DND-41 (cell line): Measurements from ENCODE around the gene PLAGL2.

Source experiments
- ATAC-seq: fragments of 200-7000 bp; cut with Tn5 transposase; 3 replicates; pipeline ENCODE4 v1.9.1; 2021; ENCODE audit warnings: low read depth; ENCODE audit not compliant: insufficient read depth
- DNase-seq: peaks from one replicate; pipeline ENCODE4 v3.0.0-alpha.2; 2020
- H2AFZ ChIP-seq: 2 replicates; pipeline ENCODE4 v1.6.0; 2012; ENCODE audit warnings: low read depth, low read length
- H3K27ac ChIP-seq: 2 replicates; pipeline ENCODE4 v1.5.1; 2012; ENCODE audit warnings: low read length, inconsistent platforms
- H3K27me3 ChIP-seq: fragments of 200-600 bp; sonication (generic); 2 replicates; pipeline ENCODE4 v1.6.0; 2012; ENCODE audit warnings: low read length, mild to moderate bottlenecking, inconsistent platforms; ENCODE audit not compliant: insufficient read depth, poor library complexity
- H3K36me3 ChIP-seq: 2 replicates; pipeline ENCODE4 v1.5.1; 2012; ENCODE audit warnings: low read length, inconsistent platforms; ENCODE audit not compliant: insufficient read depth
- H3K4me1 ChIP-seq: 2 replicates; pipeline ENCODE4 v1.5.1; 2012; ENCODE audit warnings: mild to moderate bottlenecking, low read length; ENCODE audit not compliant: insufficient read depth
- H3K4me2 ChIP-seq: 2 replicates; pipeline ENCODE4 v1.6.0; 2012; ENCODE audit warnings: mild to moderate bottlenecking, moderate library complexity, low read length, inconsistent platforms; ENCODE audit not compliant: insufficient read depth
- H3K4me3 ChIP-seq, 2 experiments: fragments of 200-600 bp in 1 of 2; shearing (Covaris generic) in 1 of 2; 2 replicates each; pipeline ENCODE4 v1.5.1; 2012 to 2016; ENCODE audit warnings: inconsistent platforms in 2 of 2, low read length in 2 of 2, mild to moderate bottlenecking in 2 of 2, low read depth in 1 of 2, moderate library complexity in 1 of 2
- H3K79me2 ChIP-seq: 2 replicates; pipeline ENCODE4 v1.6.0; 2012; ENCODE audit warnings: low read length, inconsistent platforms; ENCODE audit not compliant: insufficient read depth
- H3K9ac ChIP-seq: 2 replicates; pipeline ENCODE4 v1.6.0; 2012; ENCODE audit warnings: low read depth, mild to moderate bottlenecking, inconsistent platforms, low read length, moderate library complexity
- H3K9me3 ChIP-seq: 2 replicates; pipeline ENCODE4 v1.5.1; 2012; ENCODE audit warnings: low read length, moderate library complexity, mild to moderate bottlenecking, inconsistent platforms; ENCODE audit not compliant: insufficient read depth, severe bottlenecking
- H4K20me1 ChIP-seq: 2 replicates; pipeline ENCODE4 v1.6.0; 2012; ENCODE audit warnings: low read length; ENCODE audit not compliant: insufficient read depth
- CTCF ChIP-seq: IDR thresholded peaks from 2 replicates; pipeline ENCODE4 v1.5.1; 2012; ENCODE audit warnings: borderline replicate concordance, low read length, moderate library complexity, mild to moderate bottlenecking; ENCODE audit not compliant: poor library complexity, severe bottlenecking; ENCODE audit errors: extremely low read depth
- EZH2 ChIP-seq: IDR thresholded peaks from 3 replicates; pipeline ENCODE4 v1.6.1; 2012; ENCODE audit warnings: borderline replicate concordance, low read depth, mild to moderate bottlenecking, moderate library complexity, low read length, inconsistent platforms; ENCODE audit not compliant: severe bottlenecking

The PLAGL2 gene

GRCh38 chr20:32163951-32164350 lies 43.6 kb downstream of the PLAGL2 start:
- Histone ChIP-seq H3K27ac (no peak overlapping the region), H3K9ac (no peak overlapping the region), H3K27me3 (no peaks in the 10 kb centered on the region), H3K4me2 (no peak overlapping the region), H3K4me1 (no peaks in the 10 kb centered on the region), H3K79me2 (no peaks in the 10 kb centered on the region), H3K9me3 (no peaks in the 10 kb centered on the region), H2AFZ (no peak overlapping the region), H4K20me1 (no peaks in the 10 kb centered on the region), H3K36me3 (peaks cover 74% of the 10 kb centered on the region), H3K4me3 (no peak overlapping the region)
- no peak for ATAC-seq
- no peak for TF ChIP-seq EZH2
- no peak for TF ChIP-seq CTCF
- no peak for DNase-seq

- no peaks in the 10 kb centered on the region for H3K9me3 ChIP-seq
- TF ChIP-seq EZH2 = no peak
- no peaks in the 10 kb centered on the region for H3K27me3 ChIP-seq
- H3K4me2 ChIP-seq = no peak overlapping the region
- no peak overlapping the region for H2AFZ ChIP-seq
- DNase-seq (no peak), ATAC-seq (no peak)
- H3K4me1 ChIP-seq = no peaks in the 10 kb centered on the region
- no peak overlapping the region for H3K4me3 ChIP-seq
- H3K9ac ChIP-seq = no peak overlapping the region
- H3K79me2 ChIP-seq = no peaks in the 10 kb centered on the region
- H3K27ac ChIP-seq = no peak overlapping the region
- H3K36me3 ChIP-seq = peaks cover 89% of the 10 kb centered on the region
- H4K20me1 ChIP-seq = no peaks in the 10 kb centered on the region
These were observed 45.2 kb downstream of the PLAGL2 start for GRCh38 chr20:32162351-32162750.

GRCh38 chr20:32160341-32160740 lies 47.2 kb downstream of the PLAGL2 start:
- no peak overlapping the region for H3K4me3 ChIP-seq
- no peak for TF ChIP-seq EZH2
- TF ChIP-seq CTCF = no peak
- no peak overlapping the region for H3K27ac ChIP-seq
- no peak overlapping the region for H3K4me2 ChIP-seq
- no peaks in the 10 kb centered on the region for H3K79me2 ChIP-seq
- H3K36me3 ChIP-seq = peaks cover 83% of the 10 kb centered on the region
- no peaks in the 10 kb centered on the region for H4K20me1 ChIP-seq
- no peaks in the 10 kb centered on the region for H3K9me3 ChIP-seq
- ATAC-seq = no peak
- H2AFZ ChIP-seq = no peak overlapping the region
- no peak for DNase-seq
- no peaks in the 10 kb centered on the region for H3K27me3 ChIP-seq
- no peak overlapping the region for H3K9ac ChIP-seq
- H3K4me1 ChIP-seq = no peaks in the 10 kb centered on the region

- Histone ChIP-seq H3K9ac (no peak overlapping the region), H3K4me3 (no peak overlapping the region), H3K27me3 (no peaks in the 10 kb centered on the region), H3K9me3 (no peaks in the 10 kb centered on the region), H3K36me3 (peaks cover 83% of the 10 kb centered on the region), H2AFZ (no peak overlapping the region), H3K27ac (no peak overlapping the region), H3K79me2 (no peaks in the 10 kb centered on the region), H4K20me1 (no peaks in the 10 kb centered on the region), H3K4me1 (no peaks in the 10 kb centered on the region), H3K4me2 (no peak overlapping the region)
- ATAC-seq = no peak
- TF ChIP-seq CTCF (no peak), EZH2 (no peak)
- DNase-seq = no peak
These were observed 47.7 kb downstream of the PLAGL2 start for GRCh38 chr20:32159766-32160221.
